NCI-H1436 treated with DMSO at 0.1 percent for 48 hours (cell line): ENCODE results near the gene KCTD1.

ENCODE experiments used
- DNase-seq: peaks from one replicate; lab custom pipeline; 2025; lab: John Stamatoyannopoulos, UW

The KCTD1 gene

GRCh38 chr18:26549263-26550094, 1.1 kb upstream of the KCTD1 start:
- no peak for DNase-seq

- DNase-seq, result no peak
Observed at GRCh38 chr18:26547646-26548414, 523 bp downstream of the KCTD1 start.

GRCh38 chr18:26546875-26547645, 1.3 kb downstream of the KCTD1 start:
- no peak for DNase-seq

GRCh38 chr18:26546170-26546874, 2.0 kb downstream of the KCTD1 start:
- DNase-seq, result no peak

GRCh38 chr18:26545335-26546123, 2.8 kb downstream of the KCTD1 start:
- no peak for DNase-seq

GRCh38 chr18:26544451-26544850, 3.9 kb downstream of the KCTD1 start:
- no peak for DNase-seq

- no peak for DNase-seq
Observed at GRCh38 chr18:26543373-26543772, 5.0 kb downstream of the KCTD1 start.

GRCh38 chr18:26540043-26540628, 8.2 kb downstream of the KCTD1 start:
- no peak for DNase-seq

- DNase-seq, result no peak
Observed at GRCh38 chr18:26538524-26538923, 9.8 kb downstream of the KCTD1 start.

GRCh38 chr18:26536664-26537063, 11.7 kb downstream of the KCTD1 start:
- no peak for DNase-seq

GRCh38 chr18:26536032-26536431, 12.3 kb downstream of the KCTD1 start:
- no peak for DNase-seq

GRCh38 chr18:26535630-26536029, 12.7 kb downstream of the KCTD1 start:
- DNase-seq, result no peak

GRCh38 chr18:26532367-26533340, 15.7 kb downstream of the KCTD1 start:
- no peak for DNase-seq

- no peak for DNase-seq
Observed at GRCh38 chr18:26531605-26532298, 16.6 kb downstream of the KCTD1 start.

- no peak for DNase-seq
Observed at GRCh38 chr18:26526966-26527234, 21.5 kb downstream of the KCTD1 start.

GRCh38 chr18:26526128-26526965, 22.0 kb downstream of the KCTD1 start:
- no peak for DNase-seq

GRCh38 chr18:26524504-26525351, 23.6 kb downstream of the KCTD1 start:
- no peak for DNase-seq
